DOHH2 (cell line): Measurements from ENCODE around the gene SMCO4.

Experiments used
- CTCF ChIP-seq: fragments of 200-600 bp; sonication (generic); IDR thresholded peaks from one replicate; pipeline ENCODE4 v1.5.1; 2014; ENCODE audit warnings: antibody characterized with exemption, mild to moderate bottlenecking, low read depth, low read length; ENCODE audit not compliant: poor library complexity, severe bottlenecking
- EZH2phosphoT487 ChIP-seq: fragments of 200-600 bp; sonication (generic); IDR thresholded peaks from 2 replicates; pipeline ENCODE4 v1.6.1; 2017; ENCODE audit warnings: borderline replicate concordance, mild to moderate bottlenecking, antibody characterized with exemption, low read length, moderate library complexity, mixed read lengths

GRCh38 chr11:93517611-93518010, 25.6 kb downstream of the SMCO4 start:
- TF ChIP-seq CTCF: no peak
- no peak for TF ChIP-seq EZH2phosphoT487
